Activated CD4-positive, alpha-beta memory T cell treated with anti-CD3 and anti-CD28 coated beads, Interleukin-2, amount 10 ng/mL, durations not matched to agents 7 days and 5 days (primary cell): ENCODE results near the gene ASAP3. TPM values are rescaled to one million over a fixed set of nuclear protein-coding genes. Genes with fewer than 3 reads are reported as not detected.
A peak's percentile ranks its signal among the peaks of the same experiment; 100 is the strongest.

ENCODE experiments used
- CTCF ChIA-PET: fragments of 350-600 bp; sonication (Branson Sonifier 250); formaldehyde crosslinking; loops from one replicate; lab custom pipeline; 2021; ENCODE audit warnings: antibody characterized with exemption, inconsistent platforms; lab: Charles Lee
- POLR2A ChIA-PET: fragments of 350-600 bp; sonication (Branson Sonifier 250); formaldehyde crosslinking; loops from one replicate; lab custom pipeline; 2021; ENCODE audit warnings: antibody characterized with exemption; lab: Charles Lee
- DNase-seq: peaks from one replicate; pipeline ENCODE4 v3.0.0-alpha.2; 2020
- H3K27ac Mint-ChIP-seq: one replicate; pipeline ENCODE4 v1.8.0; 2021; ENCODE audit warnings: mild to moderate bottlenecking, mixed read lengths
- H3K27me3 Mint-ChIP-seq: one replicate; pipeline ENCODE4 v1.8.0; 2021; ENCODE audit warnings: mixed read lengths
- H3K36me3 Mint-ChIP-seq: one replicate; pipeline ENCODE4 v1.8.0; 2021; ENCODE audit warnings: low read depth, mixed read lengths
- H3K4me1 Mint-ChIP-seq: one replicate; pipeline ENCODE4 v1.8.0; 2021; ENCODE audit warnings: mixed read lengths
- H3K4me3 Mint-ChIP-seq: one replicate; pipeline ENCODE4 v1.8.0; 2021; ENCODE audit warnings: mild to moderate bottlenecking, mixed read lengths
- H3K9me3 Mint-ChIP-seq: one replicate; pipeline ENCODE4 v1.8.0; 2021; ENCODE audit warnings: mixed read lengths
- total RNA-seq, 2 experiments: library from RNA; stranded (reverse); gene quantifications; one replicate each; pipeline ENCODE4 v1.2.3, GENCODE V29; 2021

Gene ASAP3
- total RNA-seq, 2 experiments from 2014 or later, result 0.43 to 0.63 TPM

- H3K27ac Mint-ChIP-seq, result no peak overlapping the region
- H3K27me3 Mint-ChIP-seq, result peaks cover 17% of the 10 kb centered on the region
- peak; percentile 31 for DNase-seq
- ChIA-PET CTCF (no interaction called here), POLR2A (no interaction called here)
- peaks cover 22% of the 10 kb centered on the region for H3K4me1 Mint-ChIP-seq
- H3K36me3 Mint-ChIP-seq, result no peaks in the 10 kb centered on the region
- no peak overlapping the region for H3K4me3 Mint-ChIP-seq
- no peaks in the 10 kb centered on the region for H3K9me3 Mint-ChIP-seq
These were observed 32.0 kb downstream of the ASAP3 start for GRCh38 chr1:23452011-23452411.

- CTCF ChIA-PET, result no interaction called here
- DNase-seq, result no peak
- no peak overlapping the region for H3K4me3 Mint-ChIP-seq
- no peaks in the 10 kb centered on the region for H3K36me3 Mint-ChIP-seq
- no peaks in the 10 kb centered on the region for H3K9me3 Mint-ChIP-seq
- H3K27ac Mint-ChIP-seq, result no peak overlapping the region
- POLR2A ChIA-PET, result no interaction called here
- peaks cover 13% of the 10 kb centered on the region for H3K27me3 Mint-ChIP-seq
- H3K4me1 Mint-ChIP-seq, result peaks cover 20% of the 10 kb centered on the region
These were observed 32.5 kb downstream of the ASAP3 start for GRCh38 chr1:23451441-23451840.

- Mint-ChIP-seq H3K36me3 (no peaks in the 10 kb centered on the region), H3K27me3 (peaks cover 9% of the 10 kb centered on the region), H3K27ac (no peak overlapping the region), H3K4me1 (peaks cover 16% of the 10 kb centered on the region), H3K9me3 (no peaks in the 10 kb centered on the region), H3K4me3 (no peak overlapping the region)
- POLR2A ChIA-PET, result no interaction called here
- CTCF ChIA-PET, result no interaction called here
- DNase-seq, result no peak
These were observed 33.1 kb downstream of the ASAP3 start for GRCh38 chr1:23450894-23451293.

- ChIA-PET POLR2A (no interaction called here), CTCF (no interaction called here)
- Mint-ChIP-seq H3K27ac (no peak overlapping the region), H3K36me3 (no peaks in the 10 kb centered on the region), H3K27me3 (peaks cover 4% of the 10 kb centered on the region), H3K9me3 (no peaks in the 10 kb centered on the region), H3K4me3 (no peak overlapping the region), H3K4me1 (peaks cover 13% of the 10 kb centered on the region)
- no peak for DNase-seq
These were observed 34.0 kb downstream of the ASAP3 start for GRCh38 chr1:23449958-23450357.

- ChIA-PET POLR2A (no interaction called here), CTCF (interaction anchor here (1.2 kb wide), 1 partner anchor 10 kb away, joined by 4 read pairs; no protein-coding TSS in a partner anchor)
- no peak for DNase-seq
- peaks cover 3% of the 10 kb centered on the region for H3K27me3 Mint-ChIP-seq
- no peaks in the 10 kb centered on the region for H3K9me3 Mint-ChIP-seq
- no peaks in the 10 kb centered on the region for H3K36me3 Mint-ChIP-seq
- peaks cover 13% of the 10 kb centered on the region for H3K4me1 Mint-ChIP-seq
- H3K4me3 Mint-ChIP-seq, result no peak overlapping the region
- no peak overlapping the region for H3K27ac Mint-ChIP-seq
These were observed 34.7 kb downstream of the ASAP3 start for GRCh38 chr1:23449306-23449705.

- Mint-ChIP-seq H3K4me3 (no peak overlapping the region), H3K36me3 (no peaks in the 10 kb centered on the region), H3K4me1 (peaks cover 13% of the 10 kb centered on the region), H3K27me3 (peaks cover 3% of the 10 kb centered on the region), H3K27ac (no peak overlapping the region), H3K9me3 (no peaks in the 10 kb centered on the region)
- CTCF ChIA-PET, result interaction anchor here (1.2 kb wide), 1 partner anchor 9 kb away, joined by 4 read pairs; no protein-coding TSS in a partner anchor
- no peak for DNase-seq
- POLR2A ChIA-PET, result interaction anchor here (1.1 to 1.5 kb wide), 2 partner anchors 16 to 81 kb away, joined by 3 read pairs; no protein-coding TSS in a partner anchor
These were observed 35.1 kb downstream of the ASAP3 start for GRCh38 chr1:23448846-23449245.

- ChIA-PET POLR2A (no interaction called here), CTCF (no interaction called here)
- no peaks in the 10 kb centered on the region for H3K36me3 Mint-ChIP-seq
These were observed 37.2 kb downstream of the ASAP3 start for GRCh38 chr1:23446661-23447310.

GRCh38 chr1:23444596-23445390 is 39.2 kb downstream of the ASAP3 start:
- Mint-ChIP-seq H3K4me3 (no peak overlapping the region), H3K9me3 (no peaks in the 10 kb centered on the region), H3K4me1 (no peaks in the 10 kb centered on the region), H3K27me3 (peaks cover 1% of the 10 kb centered on the region), H3K36me3 (no peaks in the 10 kb centered on the region), H3K27ac (no peak overlapping the region)
- CTCF ChIA-PET, result interaction anchor here (0.9 kb wide), 1 partner anchor 95 kb away, joined by 3 read pairs; no protein-coding TSS in a partner anchor
- no peak for DNase-seq
- POLR2A ChIA-PET, result no interaction called here

More at GRCh38 chr1:23446661-23447310, 37.2 kb downstream of the ASAP3 start:
- DNase-seq, result no peak
- Mint-ChIP-seq H3K4me1 (peaks cover 4% of the 10 kb centered on the region), H3K27ac (no peak overlapping the region), H3K27me3 (peaks cover 1% of the 10 kb centered on the region), H3K9me3 (no peaks in the 10 kb centered on the region), H3K4me3 (no peak overlapping the region)

- Mint-ChIP-seq H3K27ac (no peak overlapping the region), H3K27me3 (peaks cover 1% of the 10 kb centered on the region), H3K9me3 (no peaks in the 10 kb centered on the region), H3K4me3 (no peak overlapping the region), H3K36me3 (no peaks in the 10 kb centered on the region), H3K4me1 (no peaks in the 10 kb centered on the region)
- no peak for DNase-seq
- POLR2A ChIA-PET, result no interaction called here
- CTCF ChIA-PET, result interaction anchor here (0.9 kb wide), 1 partner anchor 95 kb away, joined by 3 read pairs; no protein-coding TSS in a partner anchor
These were observed 39.9 kb downstream of the ASAP3 start for GRCh38 chr1:23444104-23444533.

GRCh38 chr1:23442751-23443150 is 41.2 kb downstream of the ASAP3 start:
- CTCF ChIA-PET, result no interaction called here
- H3K27ac Mint-ChIP-seq, result no peak overlapping the region
- POLR2A ChIA-PET, result no interaction called here
- peaks cover 1% of the 10 kb centered on the region for H3K27me3 Mint-ChIP-seq
- no peak overlapping the region for H3K4me3 Mint-ChIP-seq
- H3K4me1 Mint-ChIP-seq, result no peaks in the 10 kb centered on the region
- DNase-seq, result no peak
- H3K36me3 Mint-ChIP-seq, result no peaks in the 10 kb centered on the region
- no peaks in the 10 kb centered on the region for H3K9me3 Mint-ChIP-seq

- Mint-ChIP-seq H3K9me3 (no peaks in the 10 kb centered on the region), H3K4me1 (no peaks in the 10 kb centered on the region), H3K4me3 (no peak overlapping the region), H3K27me3 (peaks cover 1% of the 10 kb centered on the region), H3K36me3 (no peaks in the 10 kb centered on the region), H3K27ac (no peak overlapping the region)
- DNase-seq, result no peak
- ChIA-PET POLR2A (no interaction called here), CTCF (interaction anchor here (0.8 kb wide), 1 partner anchor 329 kb away, joined by 3 read pairs; no protein-coding TSS in a partner anchor)
These were observed 42.4 kb downstream of the ASAP3 start for GRCh38 chr1:23441446-23442148.

GRCh38 chr1:23438545-23438944 is 45.4 kb downstream of the ASAP3 start:
- H3K9me3 Mint-ChIP-seq, result no peaks in the 10 kb centered on the region
- no peaks in the 10 kb centered on the region for H3K36me3 Mint-ChIP-seq
- ChIA-PET POLR2A (no interaction called here), CTCF (no interaction called here)
- no peaks in the 10 kb centered on the region for H3K4me1 Mint-ChIP-seq
- H3K27ac Mint-ChIP-seq, result no peak overlapping the region
- no peak for DNase-seq
- H3K27me3 Mint-ChIP-seq, result peaks cover 10% of the 10 kb centered on the region
- H3K4me3 Mint-ChIP-seq, result no peak overlapping the region

- ChIA-PET CTCF (no interaction called here), POLR2A (no interaction called here)
- no peak overlapping the region for H3K4me3 Mint-ChIP-seq
- no peaks in the 10 kb centered on the region for H3K36me3 Mint-ChIP-seq
- H3K27me3 Mint-ChIP-seq, result peaks cover 13% of the 10 kb centered on the region
- H3K4me1 Mint-ChIP-seq, result no peaks in the 10 kb centered on the region
- no peak overlapping the region for H3K27ac Mint-ChIP-seq
- no peaks in the 10 kb centered on the region for H3K9me3 Mint-ChIP-seq
- no peak for DNase-seq
These were observed 46.7 kb downstream of the ASAP3 start for GRCh38 chr1:23437355-23437664.
